GM19452 (cell line): Measurements from ENCODE around the gene CCL7.

Experiments
- ATAC-seq: cut with Tn5 transposase; IDR thresholded peaks from one replicate; pipeline ENCODE4 v1.9.1; 2021; ENCODE audit not compliant: unreplicated experiment

Gene CCL7

GRCh38 chr17:34285286-34285792 lies 15.3 kb downstream of the CCL7 start, which contains the start of gene CCL11:
Gene CCL11 (plus strand): TSS chr17:34285742. CDS start chr17:34285809, 67 bp downstream.
- ATAC-seq, result no peak

- no peak for ATAC-seq
These were observed 17.9 kb downstream of the CCL7 start for GRCh38 chr17:34287875-34288274.

- ATAC-seq, result no peak
These were observed 20.6 kb downstream of the CCL7 start for GRCh38 chr17:34290586-34290985.

GRCh38 chr17:34291721-34292348 lies 21.8 kb downstream of the CCL7 start:
- ATAC-seq, result no peak

GRCh38 chr17:34299027-34299426 lies 29.0 kb downstream of the CCL7 start:
- ATAC-seq, result no peak

GRCh38 chr17:34299956-34300577 lies 30.0 kb downstream of the CCL7 start:
- no peak for ATAC-seq

GRCh38 chr17:34300652-34301370 lies 30.8 kb downstream of the CCL7 start:
- no peak for ATAC-seq

- no peak for ATAC-seq
These were observed 32.0 kb downstream of the CCL7 start for GRCh38 chr17:34301986-34302385.

GRCh38 chr17:34302636-34303035 lies 32.6 kb downstream of the CCL7 start:
- no peak for ATAC-seq

- no peak for ATAC-seq
These were observed 33.6 kb downstream of the CCL7 start for GRCh38 chr17:34303606-34304005.

- no peak for ATAC-seq
These were observed 35.0 kb downstream of the CCL7 start for GRCh38 chr17:34305061-34305460.

GRCh38 chr17:34305606-34306005 lies 35.6 kb downstream of the CCL7 start:
- no peak for ATAC-seq

- ATAC-seq, result no peak
These were observed 36.4 kb downstream of the CCL7 start for GRCh38 chr17:34306466-34306865.

GRCh38 chr17:34307110-34307509 lies 37.1 kb downstream of the CCL7 start:
- ATAC-seq, result no peak

GRCh38 chr17:34308371-34308770 lies 38.4 kb downstream of the CCL7 start:
- no peak for ATAC-seq

GRCh38 chr17:34311291-34311690 lies 41.3 kb downstream of the CCL7 start:
- no peak for ATAC-seq

GRCh38 chr17:34312080-34312479 lies 42.1 kb downstream of the CCL7 start:
- ATAC-seq, result no peak

GRCh38 chr17:34313164-34313563 lies 43.1 kb downstream of the CCL7 start:
- no peak for ATAC-seq

GRCh38 chr17:34314279-34314678 lies 44.3 kb downstream of the CCL7 start:
- ATAC-seq, result no peak

GRCh38 chr17:34318474-34318873 lies 48.5 kb downstream of the CCL7 start:
- ATAC-seq, result no peak

GRCh38 chr17:34319039-34319483 lies 49.0 kb downstream of the CCL7 start, which contains the start of gene CCL8:
Gene CCL8 (plus strand): TSS chr17:34319435. CDS start chr17:34319502, 67 bp downstream.
- ATAC-seq, result no peak
